IPS-18c (cell line): ENCODE data around the gene ECHDC3.
"Not testable (repeated sequence)": the region's sequence is repeated elsewhere in the genome, so short reads cannot be mapped to it uniquely, and the experiment has no call there.

ENCODE experiments used
- H3K4me3 ChIP-seq: 2 replicates; pipeline ENCODE4 v1.7.0; 2013; ENCODE audit warnings: low read depth, mild to moderate bottlenecking, low read length, moderate library complexity; ENCODE audit not compliant: insufficient read depth
- H3K9me3 ChIP-seq: one replicate; pipeline ENCODE4 v1.6.1; 2013; ENCODE audit warnings: mild to moderate bottlenecking, low read length, moderate library complexity; ENCODE audit not compliant: control insufficient read depth, insufficient read depth

ECHDC3 gene

GRCh38 chr10:11737258-11738032 is 4.7 kb upstream of the ECHDC3 start:
- H3K4me3 ChIP-seq = peak overlapping the region; percentile 24; the same call in 1 of the 2 replicates
- H3K9me3 ChIP-seq = not testable (repeated sequence)

DNA sequence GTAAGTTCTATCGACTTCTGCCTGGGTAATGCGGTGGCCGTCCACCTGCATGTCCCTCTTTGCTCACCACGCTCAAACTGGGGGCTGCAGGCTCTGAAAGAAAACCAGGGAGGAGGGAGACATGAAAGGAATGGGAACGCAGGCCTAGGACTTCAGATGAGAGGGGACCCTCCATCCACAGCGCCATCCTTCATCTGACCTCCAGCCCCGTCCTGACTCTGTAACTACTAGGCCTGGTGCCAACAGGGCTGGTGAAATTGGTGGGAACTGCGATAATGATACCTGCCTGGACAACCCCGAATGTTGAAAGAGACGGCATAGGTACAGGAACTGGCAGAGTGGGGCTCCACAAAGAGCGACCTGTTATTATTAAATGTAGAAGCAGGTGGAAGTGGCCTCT is 1.3 kb upstream of the ECHDC3 start:
- H3K4me3 ChIP-seq = no peak overlapping the region
- H3K9me3 ChIP-seq = no peaks in the 10 kb centered on the region

DNA sequence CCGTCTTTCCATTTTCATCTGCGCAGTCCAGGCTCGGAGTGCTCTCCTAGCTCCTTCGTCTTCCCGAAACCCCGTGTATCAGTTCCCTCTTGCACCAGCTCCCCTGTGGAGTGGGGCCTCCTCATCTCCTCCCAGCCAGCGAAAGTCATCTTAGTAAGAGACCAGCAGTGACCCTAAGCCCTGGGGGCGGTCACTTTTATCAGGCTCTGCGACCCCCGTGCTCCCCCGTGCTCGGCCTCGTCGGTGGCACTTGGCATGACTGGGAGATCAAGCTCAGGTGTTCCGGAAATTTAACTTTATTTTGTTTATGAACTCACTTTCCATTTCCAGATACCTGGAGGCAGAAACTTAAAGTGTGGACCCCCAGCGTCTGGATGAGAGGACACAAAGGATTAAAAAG is 574 bp upstream of the ECHDC3 start:
- no peak overlapping the region for H3K4me3 ChIP-seq
- no peaks in the 10 kb centered on the region for H3K9me3 ChIP-seq

DNA sequence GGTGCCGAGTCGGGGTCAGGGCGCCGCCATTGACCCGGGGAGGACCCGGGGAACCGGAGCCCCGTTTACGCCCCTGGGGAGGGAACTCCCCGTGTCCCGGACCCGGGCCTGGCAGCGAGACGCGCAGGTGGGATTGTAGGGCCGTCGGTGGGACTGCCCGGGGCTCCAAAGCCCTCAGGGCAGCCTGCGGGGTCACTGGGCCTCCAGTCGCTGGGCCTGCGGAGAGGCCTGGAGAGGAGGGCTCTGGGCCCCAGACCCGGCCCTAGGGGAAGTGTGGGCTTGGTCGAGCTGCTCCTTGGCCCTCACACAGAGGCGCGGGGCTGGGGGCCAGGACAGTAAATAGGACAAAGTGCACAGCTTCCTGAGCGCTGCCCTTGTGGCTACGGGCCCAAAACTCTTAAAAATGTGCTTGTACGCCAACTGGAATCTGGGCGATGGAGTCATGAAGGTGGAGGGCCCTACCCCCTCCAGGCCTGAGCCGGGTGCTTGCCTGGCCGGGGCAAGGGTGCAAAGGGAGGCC is 657 bp downstream of the ECHDC3 start:
- Histone ChIP-seq H3K9me3 (no peaks in the 10 kb centered on the region), H3K4me3 (peak overlapping the region; percentile 50)

DNA sequence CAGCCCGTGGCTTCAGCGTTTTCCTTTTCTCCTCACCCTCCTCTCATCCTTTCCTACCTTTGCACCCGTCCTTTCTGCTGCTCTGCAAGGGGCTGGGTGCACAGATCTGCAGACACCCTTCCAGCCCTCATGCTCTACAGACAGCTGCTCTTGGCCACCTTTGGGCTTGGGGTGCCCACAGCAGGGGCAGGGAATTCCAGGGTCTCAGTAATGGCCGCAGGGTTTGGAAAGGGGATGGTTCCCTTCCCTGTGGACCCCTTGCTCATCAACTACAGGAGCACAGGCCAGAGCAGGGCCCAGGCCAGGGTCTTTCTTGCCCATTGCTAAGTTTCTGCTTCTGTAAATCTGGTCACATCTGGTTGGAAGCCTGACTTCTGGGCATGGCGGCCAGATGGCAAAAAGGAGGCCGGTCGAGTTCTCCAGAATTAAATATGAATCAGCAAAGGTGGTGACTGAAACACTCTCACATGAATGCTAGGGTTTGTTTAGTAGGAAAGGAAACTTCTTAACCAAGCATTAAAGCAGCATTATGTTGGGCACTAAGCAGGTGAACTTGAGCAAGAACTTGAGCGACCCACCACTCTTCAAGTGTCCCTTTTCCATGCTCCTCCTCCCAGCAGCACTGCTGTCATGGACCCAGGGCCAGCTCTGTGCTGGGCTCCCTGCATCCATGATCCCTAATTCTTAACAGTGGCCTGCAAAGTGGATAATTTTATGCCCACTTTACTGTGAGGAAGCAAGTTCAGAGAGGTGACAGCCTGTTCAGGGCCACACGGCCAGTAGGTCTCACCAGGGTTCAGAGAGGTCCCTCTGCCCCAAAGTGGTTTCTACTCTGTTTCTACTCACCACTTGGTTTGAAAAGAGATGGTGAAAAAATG is 1.5 kb downstream of the ECHDC3 start:
- Histone ChIP-seq H3K4me3 (no peak overlapping the region), H3K9me3 (no peaks in the 10 kb centered on the region)

DNA sequence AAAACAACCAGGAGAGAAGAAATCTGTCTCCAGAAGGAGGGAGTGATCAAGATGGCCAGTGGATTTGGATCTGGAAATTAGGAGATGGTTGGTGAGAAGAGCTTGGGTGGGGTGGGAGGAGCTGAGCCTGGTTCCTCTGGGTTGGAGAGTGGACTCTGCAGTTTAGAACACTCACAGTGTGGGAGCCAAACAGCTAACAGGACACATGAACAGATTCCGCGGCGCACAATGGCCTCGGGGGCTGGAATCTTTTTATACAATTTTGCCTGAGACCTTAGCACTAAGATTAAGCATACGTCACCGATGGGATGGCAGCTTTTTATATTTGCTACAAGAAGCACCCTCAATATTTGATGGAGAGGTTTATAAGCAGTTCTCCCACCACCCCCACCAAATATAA is 2.9 kb downstream of the ECHDC3 start:
- Histone ChIP-seq H3K9me3 (no peaks in the 10 kb centered on the region), H3K4me3 (no peak overlapping the region)

GRCh38 chr10:11746883-11747539 is 4.8 kb downstream of the ECHDC3 start:
- H3K4me3 ChIP-seq = no peak overlapping the region
- no peaks in the 10 kb centered on the region for H3K9me3 ChIP-seq

DNA sequence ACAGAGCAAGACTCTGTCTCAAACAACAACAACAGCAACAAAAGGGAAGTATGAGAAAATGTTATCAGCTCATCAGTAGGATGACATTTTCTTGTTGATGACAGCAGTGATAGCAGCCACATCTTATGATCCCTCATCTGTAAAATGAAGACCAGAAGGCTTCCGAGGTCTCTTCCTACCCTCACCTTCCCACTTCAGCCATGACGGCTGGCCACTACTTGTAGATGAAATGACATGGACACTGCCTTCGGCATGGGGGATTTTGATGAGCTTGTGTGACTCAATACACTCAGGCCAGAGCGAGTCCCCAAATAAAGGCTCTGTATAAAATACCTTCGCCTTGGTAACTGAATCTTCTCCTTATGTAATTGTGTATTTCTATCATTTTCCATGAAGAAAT is 6.7 kb downstream of the ECHDC3 start:
- no peak overlapping the region for H3K4me3 ChIP-seq
- H3K9me3 ChIP-seq = no peaks in the 10 kb centered on the region

GRCh38 chr10:11750420-11750819 is 8.2 kb downstream of the ECHDC3 start:
- no peak overlapping the region for H3K4me3 ChIP-seq
- H3K9me3 ChIP-seq = no peaks in the 10 kb centered on the region

GRCh38 chr10:11754173-11754572 is 12.0 kb downstream of the ECHDC3 start:
- Histone ChIP-seq H3K4me3 (no peak overlapping the region), H3K9me3 (no peaks in the 10 kb centered on the region)

- Histone ChIP-seq H3K4me3 (no peak overlapping the region), H3K9me3 (no peaks in the 10 kb centered on the region)
Observed at GRCh38 chr10:11754620-11755019, 12.4 kb downstream of the ECHDC3 start.

- Histone ChIP-seq H3K4me3 (no peak overlapping the region), H3K9me3 (no peaks in the 10 kb centered on the region)
Observed at GRCh38 chr10:11755512-11756263, 13.5 kb downstream of the ECHDC3 start.

- H3K4me3 ChIP-seq = no peak overlapping the region
- H3K9me3 ChIP-seq = no peaks in the 10 kb centered on the region
Observed at GRCh38 chr10:11756766-11757315, 14.7 kb downstream of the ECHDC3 start.

DNA sequence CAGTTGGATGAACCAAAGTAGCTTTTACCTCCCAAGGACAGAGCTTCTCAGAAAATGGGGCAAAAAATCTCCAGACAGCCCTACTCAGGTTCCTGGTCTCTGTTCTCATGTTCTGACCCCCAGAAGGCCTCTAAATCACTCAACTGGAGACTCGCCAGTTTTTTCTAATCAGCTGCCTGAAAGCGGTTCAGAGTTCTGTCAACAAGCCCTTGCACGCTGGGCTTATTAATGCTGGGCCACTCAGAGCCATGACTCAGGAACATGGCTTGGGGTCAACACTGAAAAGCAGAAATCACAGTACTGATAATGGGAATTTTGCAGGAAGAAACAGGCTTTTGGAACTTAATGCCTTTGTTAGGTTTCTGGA is 15.3 kb downstream of the ECHDC3 start:
- Histone ChIP-seq H3K9me3 (no peaks in the 10 kb centered on the region), H3K4me3 (no peak overlapping the region)

GRCh38 chr10:11757821-11758463 is 15.8 kb downstream of the ECHDC3 start:
- Histone ChIP-seq H3K9me3 (no peaks in the 10 kb centered on the region), H3K4me3 (no peak overlapping the region)

DNA sequence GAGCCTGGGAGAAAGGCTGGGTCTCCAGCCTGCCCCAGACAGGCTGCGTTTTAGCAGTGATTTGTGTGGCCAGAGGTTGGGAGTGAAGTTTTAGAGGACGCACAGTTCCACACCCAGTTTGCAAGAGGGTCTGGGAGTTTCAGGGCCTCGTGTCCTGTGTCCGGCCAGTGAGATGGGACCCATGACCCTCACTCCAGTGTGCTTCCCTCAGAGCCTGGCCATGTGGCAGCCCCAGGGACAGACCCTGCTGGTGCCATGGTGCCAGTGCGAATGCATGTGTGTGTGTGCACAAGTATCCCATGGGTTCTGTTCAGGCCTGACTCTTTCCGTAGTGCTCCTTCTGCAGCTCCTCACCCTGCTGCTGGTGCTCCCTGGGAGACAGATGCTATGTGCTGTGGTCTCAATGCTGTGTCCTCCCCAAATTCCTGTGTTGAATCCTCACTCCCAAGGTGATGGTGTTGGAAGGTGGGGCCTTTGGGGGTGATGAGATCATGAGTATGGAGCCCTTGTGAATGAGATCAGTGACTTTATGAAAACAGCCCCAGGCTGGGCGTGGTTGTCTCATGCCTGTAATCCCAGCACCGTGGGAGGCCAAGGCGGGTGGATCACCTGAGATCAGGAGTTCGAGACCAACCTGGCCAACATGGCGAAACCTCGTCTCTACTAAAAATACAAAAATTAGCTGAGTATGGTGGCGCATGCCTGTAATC is 16.5 kb downstream of the ECHDC3 start:
- H3K4me3 ChIP-seq = no peak overlapping the region
- no peaks in the 10 kb centered on the region for H3K9me3 ChIP-seq
